NCI-H2196 treated with DMSO at 0.1 percent for 48 hours (cell line): ENCODE measurements around the gene BTBD10.

Experiments
- DNase-seq: peaks from one replicate; lab custom pipeline; 2025; ENCODE audit not compliant: unreplicated experiment; lab: John Stamatoyannopoulos, UW

The BTBD10 gene

GRCh38 chr11:13376402-13376801 is 86.6 kb downstream of the BTBD10 start:
- DNase-seq, result no peak

- DNase-seq, result no peak
Measured at GRCh38 chr11:13375798-13376197, 87.2 kb downstream of the BTBD10 start.

- DNase-seq, result no peak
Measured at GRCh38 chr11:13373216-13373615, 89.8 kb downstream of the BTBD10 start.

- DNase-seq, result no peak
Measured at GRCh38 chr11:13368041-13368446, 95.0 kb downstream of the BTBD10 start.

DNA sequence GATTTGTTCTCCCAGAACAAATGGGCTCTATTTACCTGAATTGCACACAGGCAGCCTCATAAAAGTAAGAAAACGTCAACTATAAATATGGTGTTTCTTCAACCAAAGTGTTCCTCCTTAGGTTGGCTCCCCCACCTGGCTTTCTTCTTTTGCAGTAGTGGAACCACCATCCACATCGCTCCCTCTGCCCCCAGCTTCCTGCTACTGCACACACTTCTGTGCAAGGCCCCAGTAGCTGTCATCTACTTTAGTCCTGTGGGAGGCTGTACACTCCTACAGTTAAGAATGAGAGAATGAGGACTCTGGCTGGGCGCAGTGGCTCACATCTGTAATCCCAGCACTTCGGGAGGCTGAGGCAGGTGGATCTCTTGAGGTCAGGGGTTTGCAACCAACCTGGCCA is 95.9 kb downstream of the BTBD10 start:
- no peak for DNase-seq

DNA sequence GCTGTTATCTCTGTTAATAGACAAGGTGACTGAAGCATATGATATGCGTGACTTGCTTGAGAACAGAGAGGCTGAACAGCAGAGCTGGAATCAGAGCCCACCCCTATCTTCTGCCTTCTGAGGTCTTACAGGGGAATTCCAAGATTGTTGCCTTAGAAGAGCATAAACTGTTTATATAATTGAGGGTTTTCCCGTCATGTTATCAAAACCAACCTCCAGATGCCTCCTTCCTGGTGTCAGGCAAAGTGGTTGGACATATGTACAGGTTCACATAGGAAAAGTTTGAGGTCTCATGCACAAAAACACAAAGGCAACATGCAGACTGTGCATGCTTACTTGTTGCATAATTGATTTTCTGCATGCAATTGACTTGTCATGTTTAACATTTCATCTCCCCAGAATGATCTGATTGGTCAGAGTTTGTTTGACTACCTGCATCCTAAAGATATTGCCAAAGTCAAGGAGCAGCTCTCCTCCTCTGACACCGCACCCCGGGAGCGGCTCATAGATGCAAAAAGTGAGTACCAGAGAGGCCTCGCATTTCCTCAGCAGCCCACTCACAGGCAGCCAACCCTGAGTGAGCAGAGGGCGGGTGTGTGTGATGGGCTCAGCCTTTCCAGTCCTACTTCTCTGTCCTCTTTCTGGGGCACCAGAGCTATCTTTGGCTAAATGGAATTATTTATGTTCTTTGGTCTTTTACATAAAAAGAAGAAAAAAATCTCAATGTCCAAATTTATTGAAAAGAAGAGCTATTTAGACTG is 96.6 kb downstream of the BTBD10 start:
- no peak for DNase-seq

DNA sequence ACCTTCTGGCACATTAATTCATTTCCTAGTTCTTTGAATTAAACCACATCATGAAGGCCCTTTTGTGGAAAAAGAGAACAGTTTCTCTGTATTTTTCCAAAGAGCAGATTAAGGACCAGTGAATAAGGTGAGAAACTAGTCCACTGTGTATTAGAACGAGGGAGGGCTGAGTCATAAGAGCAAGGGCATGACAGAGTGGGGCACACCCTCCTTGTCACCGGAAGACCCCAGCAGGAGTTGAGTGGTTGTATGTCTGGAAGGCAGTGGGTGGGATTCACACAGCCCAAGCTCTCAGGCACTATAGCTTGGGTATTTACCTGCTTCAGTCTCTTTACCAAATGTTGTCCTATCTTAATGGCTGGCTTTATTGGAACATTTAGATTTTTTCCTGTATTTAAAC is 98.6 kb downstream of the BTBD10 start:
- no peak for DNase-seq

- DNase-seq, result no peak
Measured at GRCh38 chr11:13362596-13363109, 100.4 kb downstream of the BTBD10 start.

- DNase-seq, result no peak
Measured at GRCh38 chr11:13358596-13359270, 104.3 kb downstream of the BTBD10 start.

DNA sequence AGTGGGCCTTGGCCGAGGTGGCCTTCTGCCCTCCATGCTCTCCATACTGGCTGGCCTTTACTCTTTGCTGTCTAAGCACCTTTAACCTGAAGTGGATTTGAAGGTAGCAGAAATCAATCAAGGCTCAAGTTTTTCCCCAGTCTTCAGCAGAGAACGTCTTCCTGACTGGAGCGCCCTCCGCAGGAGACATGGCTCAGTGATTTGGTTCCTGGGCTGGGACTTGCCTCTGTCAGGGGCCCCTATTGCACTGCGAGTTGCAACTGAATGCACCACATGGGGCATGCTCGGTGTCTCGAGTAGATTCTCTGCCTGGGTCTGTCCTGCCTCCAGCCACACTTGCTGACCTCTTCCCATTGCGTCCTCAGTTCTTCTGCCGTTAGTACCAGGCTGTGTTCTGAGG is 105.8 kb downstream of the BTBD10 start:
- DNase-seq, result no peak

- no peak for DNase-seq
Measured at GRCh38 chr11:13355191-13355590, 107.8 kb downstream of the BTBD10 start.

GRCh38 chr11:13354335-13354734 is 108.7 kb downstream of the BTBD10 start:
- no peak for DNase-seq

DNA sequence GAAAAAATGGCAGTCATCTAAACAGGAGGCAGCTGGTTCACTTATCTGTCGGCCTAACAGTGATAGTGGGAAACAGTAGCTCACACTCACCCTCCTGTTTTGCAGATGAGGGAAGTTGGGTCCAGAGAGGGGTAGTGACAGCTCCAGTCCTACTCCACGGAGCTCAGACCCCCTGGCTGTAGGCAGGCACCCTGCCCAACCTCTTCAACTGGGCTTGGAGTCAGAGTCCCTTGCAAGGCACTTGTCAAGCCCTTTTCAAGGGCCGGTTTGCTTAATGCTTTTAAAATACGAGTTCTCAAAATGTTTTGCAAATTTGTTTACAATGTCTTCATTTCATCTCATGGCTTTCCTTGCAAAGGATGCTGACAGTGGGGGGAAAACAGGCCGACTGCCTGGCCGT is 110.3 kb downstream of the BTBD10 start:
- no peak for DNase-seq

GRCh38 chr11:13349581-13349980 is 113.4 kb downstream of the BTBD10 start:
- no peak for DNase-seq

GRCh38 chr11:13349046-13349445 is 114.0 kb downstream of the BTBD10 start:
- no peak for DNase-seq

- DNase-seq, result no peak
Measured at GRCh38 chr11:13348305-13348704, 114.7 kb downstream of the BTBD10 start.

GRCh38 chr11:13347901-13348300 is 115.1 kb downstream of the BTBD10 start:
- no peak for DNase-seq

DNA sequence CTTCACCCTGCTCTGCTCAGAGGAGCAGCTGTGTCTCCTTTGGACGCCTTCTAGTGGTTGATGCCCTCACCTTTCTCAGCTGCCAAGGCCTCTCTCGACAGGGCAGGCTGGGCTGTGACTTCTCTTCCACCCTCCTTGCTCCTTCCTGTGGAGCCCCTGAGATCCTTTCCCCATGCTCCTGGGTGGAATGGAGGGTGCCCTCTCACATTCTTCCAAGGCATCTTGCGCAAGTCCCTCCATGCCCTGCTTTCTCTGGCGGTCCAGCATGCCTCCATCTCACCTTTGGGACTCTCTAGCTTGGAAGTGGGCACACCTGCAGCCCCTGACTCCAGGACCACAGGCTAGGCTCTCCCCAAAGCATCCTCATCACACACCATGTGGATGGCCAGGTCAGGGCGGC is 116.6 kb downstream of the BTBD10 start:
- DNase-seq, result no peak

DNA sequence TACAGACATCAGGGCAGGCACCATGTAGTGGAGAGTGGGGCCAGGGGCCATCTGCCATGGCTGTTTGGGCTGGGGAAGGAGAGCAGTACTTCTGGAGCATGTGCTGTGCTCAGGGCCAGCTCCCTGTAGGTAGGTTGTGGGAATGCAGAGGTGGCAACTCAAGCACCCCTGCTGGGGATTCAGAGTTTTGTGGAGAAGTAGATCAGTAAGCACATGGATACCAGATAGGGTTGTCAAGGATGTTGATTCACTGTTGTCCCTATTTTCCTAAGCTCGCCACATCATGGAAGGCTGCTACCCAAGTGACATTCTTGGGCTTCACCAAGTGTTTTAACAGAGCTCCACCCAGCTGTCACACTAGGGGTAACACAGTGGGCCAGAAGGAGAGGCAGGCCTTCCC is 118.2 kb downstream of the BTBD10 start:
- DNase-seq, result no peak

DNA sequence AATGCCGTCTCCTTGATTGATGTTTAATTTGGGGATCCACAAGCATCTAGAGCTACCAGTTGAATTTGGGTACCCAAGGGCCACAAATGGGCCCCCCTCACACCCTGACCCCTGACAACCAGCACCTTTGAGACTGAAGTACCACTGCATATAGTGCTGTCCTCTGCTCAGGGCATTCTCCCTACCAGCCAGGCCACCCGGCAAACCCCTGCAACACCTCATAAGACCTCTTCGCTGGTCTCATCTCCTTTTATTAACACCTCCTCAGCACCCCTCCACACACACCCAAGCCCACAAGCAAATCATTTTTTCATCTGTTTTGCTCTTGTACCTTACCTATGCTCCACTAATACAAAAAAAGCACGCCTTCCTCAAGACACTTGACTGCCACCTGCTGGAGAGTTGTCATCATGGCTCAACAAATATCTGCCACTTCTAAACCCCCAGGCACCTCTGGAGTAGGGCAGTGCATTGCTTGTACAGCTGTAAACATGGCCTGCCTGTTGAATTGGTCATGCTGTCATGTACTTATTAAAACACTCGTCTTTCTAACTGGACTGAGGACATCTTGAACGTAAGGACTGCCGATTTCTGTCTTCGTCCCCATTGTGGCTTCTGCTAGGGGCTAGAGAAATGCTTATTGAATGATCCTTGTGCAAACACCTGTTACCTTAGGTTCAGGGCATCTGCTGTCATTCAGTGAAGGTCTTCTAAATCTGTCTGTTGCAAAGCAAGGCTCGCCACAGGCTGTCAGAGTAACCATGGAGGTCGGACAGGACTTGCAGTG is 118.9 kb downstream of the BTBD10 start:
- peak; percentile 75 for DNase-seq

DNA sequence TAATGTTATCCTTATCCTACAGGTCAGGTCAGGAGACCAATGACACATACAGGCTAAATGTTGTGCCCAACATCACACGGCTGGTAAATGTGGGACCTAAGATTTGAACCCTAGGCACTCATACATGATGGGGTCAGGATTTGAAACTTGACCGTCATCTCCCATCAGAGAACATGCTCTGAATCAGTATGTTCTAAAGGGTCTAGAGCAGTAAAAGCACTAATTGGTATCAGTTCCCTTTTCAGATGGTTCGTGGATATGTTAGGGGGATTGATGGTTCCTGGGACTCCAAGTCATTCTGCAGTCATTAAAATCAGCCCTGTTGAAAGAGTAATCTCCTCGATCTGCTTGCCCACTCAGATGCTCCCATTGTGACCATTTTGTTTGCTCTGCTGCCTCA is 120.0 kb downstream of the BTBD10 start:
- DNase-seq, result no peak

- DNase-seq, result no peak
Measured at GRCh38 chr11:13341026-13341425, 122.0 kb downstream of the BTBD10 start.
